Suprapubic skin (tissue), 3 donors: Measurements from ENCODE around the gene PAX5.

ENCODE experiments used
- EP300 ChIP-seq: sonication (generic); formaldehyde crosslinking; IDR thresholded peaks from one replicate; pipeline ENCODE4 v1.6.1; 2017; ENCODE audit warnings: antibody characterized with exemption
- TF ChIP-seq, protein P1 (sequence below), 2 donors: fragments of 200-600 bp in 1 of 2; fragments of 450-650 bp in 1 of 2; sonication (generic) in 1 of 2; IDR thresholded peaks; one replicate each; pipeline ENCODE4 v1.5.1; 2016 to 2019; ENCODE audit warnings: antibody characterized with exemption in 2 of 2, mild to moderate bottlenecking in 1 of 2, moderate library complexity in 1 of 2

GRCh38 chr9:36988848-36989247, 45.2 kb downstream of the PAX5 start:
- TF ChIP-seq EP300 = no peak
- TF ChIP-seq, protein P1, sequence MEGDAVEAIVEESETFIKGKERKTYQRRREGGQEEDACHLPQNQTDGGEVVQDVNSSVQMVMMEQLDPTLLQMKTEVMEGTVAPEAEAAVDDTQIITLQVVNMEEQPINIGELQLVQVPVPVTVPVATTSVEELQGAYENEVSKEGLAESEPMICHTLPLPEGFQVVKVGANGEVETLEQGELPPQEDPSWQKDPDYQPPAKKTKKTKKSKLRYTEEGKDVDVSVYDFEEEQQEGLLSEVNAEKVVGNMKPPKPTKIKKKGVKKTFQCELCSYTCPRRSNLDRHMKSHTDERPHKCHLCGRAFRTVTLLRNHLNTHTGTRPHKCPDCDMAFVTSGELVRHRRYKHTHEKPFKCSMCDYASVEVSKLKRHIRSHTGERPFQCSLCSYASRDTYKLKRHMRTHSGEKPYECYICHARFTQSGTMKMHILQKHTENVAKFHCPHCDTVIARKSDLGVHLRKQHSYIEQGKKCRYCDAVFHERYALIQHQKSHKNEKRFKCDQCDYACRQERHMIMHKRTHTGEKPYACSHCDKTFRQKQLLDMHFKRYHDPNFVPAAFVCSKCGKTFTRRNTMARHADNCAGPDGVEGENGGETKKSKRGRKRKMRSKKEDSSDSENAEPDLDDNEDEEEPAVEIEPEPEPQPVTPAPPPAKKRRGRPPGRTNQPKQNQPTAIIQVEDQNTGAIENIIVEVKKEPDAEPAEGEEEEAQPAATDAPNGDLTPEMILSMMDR (IDR thresholded peaks at IDR 0.05) = no peak
